ENCODE measurements around the gene TOR1AIP2.
"Not testable (repeated sequence)": the region's sequence is repeated elsewhere in the genome, so short reads cannot be mapped to it uniquely, and the experiment has no call there.

TOR1AIP2 gene

GRCh38 chr1:179873438-179873851, 4.2 kb downstream of the TOR1AIP2 start:
- no peak for DNase-seq

- no peak for DNase-seq
Measured at GRCh38 chr1:179872558-179872957, 5.0 kb downstream of the TOR1AIP2 start.

- DNase-seq, result no peak
Measured at GRCh38 chr1:179871940-179872339, 5.7 kb downstream of the TOR1AIP2 start.

GRCh38 chr1:179870870-179871269, 6.7 kb downstream of the TOR1AIP2 start:
- DNase-seq, result no peak

GRCh38 chr1:179867493-179868330, 9.9 kb downstream of the TOR1AIP2 start:
- DNase-seq, result peak; percentile 8

GRCh38 chr1:179866616-179867015, 11.0 kb downstream of the TOR1AIP2 start:
- no peak for DNase-seq

- DNase-seq, result no peak
Measured at GRCh38 chr1:179865377-179865776, 12.2 kb downstream of the TOR1AIP2 start.

GRCh38 chr1:179860652-179861051, 17.0 kb downstream of the TOR1AIP2 start:
- no peak for DNase-seq

- DNase-seq, result no peak
Measured at GRCh38 chr1:179857009-179857408, 20.6 kb downstream of the TOR1AIP2 start.

GRCh38 chr1:179856296-179856695, 21.3 kb downstream of the TOR1AIP2 start:
- no peak for DNase-seq

- DNase-seq, result not testable (repeated sequence)
Measured at GRCh38 chr1:179855831-179856230, 21.8 kb downstream of the TOR1AIP2 start.

GRCh38 chr1:179853102-179853501, 24.5 kb downstream of the TOR1AIP2 start:
- no peak for DNase-seq

GRCh38 chr1:179848233-179848632, 29.4 kb downstream of the TOR1AIP2 start:
- no peak for DNase-seq

GRCh38 chr1:179840107-179840506, 37.5 kb downstream of the TOR1AIP2 start:
- DNase-seq, result no peak

GRCh38 chr1:179836686-179837445, 40.7 kb downstream of the TOR1AIP2 start:
- DNase-seq, result not testable (repeated sequence)

GRCh38 chr1:179831852-179832699, 45.5 kb downstream of the TOR1AIP2 start:
- no peak for DNase-seq

GRCh38 chr1:179831225-179831624, 46.4 kb downstream of the TOR1AIP2 start:
- DNase-seq, result no peak

GRCh38 chr1:179828554-179829110, 49.0 kb downstream of the TOR1AIP2 start:
- DNase-seq, result no peak

GRCh38 chr1:179826626-179827280, 50.9 kb downstream of the TOR1AIP2 start:
- DNase-seq, result no peak

- no peak for DNase-seq
Measured at GRCh38 chr1:179825798-179826460, 51.7 kb downstream of the TOR1AIP2 start.

GRCh38 chr1:179825206-179825605, 52.4 kb downstream of the TOR1AIP2 start:
- DNase-seq, result no peak

- DNase-seq, result no peak
Measured at GRCh38 chr1:179824265-179824664, 53.3 kb downstream of the TOR1AIP2 start.
